ENCODE measurements around the gene SLC35F6. TPM values are rescaled to one million over a fixed set of nuclear protein-coding genes. Genes with fewer than 3 reads are reported as not detected.

Gene SLC35F6
- total and polyA plus RNA-seq, 9 of the 15 experiments (the other 6 are each of a cell fraction or from before 2014, with no cell fraction given), result 11.9 to 47.3 (median 22.5) TPM

GRCh38 chr2:26818972-26819371 is 54.9 kb downstream of the SLC35F6 start:
- no peaks in the 10 kb centered on the region for H3K9me3 ChIP-seq (replicated peaks; ENCODE audit: control insufficient read depth, insufficient read depth, low read depth, low read length)
- no peak overlapping the region for H3K4me3 ChIP-seq
- no peak for DNase-seq (ENCODE audit: extremely low read depth in 1 of 4, low spot score in 3 of 4)
- intact Hi-C loops (cut with micrococcal nuclease) (no loop called here), in situ Hi-C loops (cut with MboI) (no loop called here)
- no peak overlapping the region for H3K9ac ChIP-seq (ENCODE audit: insufficient read depth in 1 of 2, low read depth in 2 of 2, low read length in 2 of 2)
- no peak for FAIRE-seq
- H3K36me3 ChIP-seq (ENCODE audit: control insufficient read depth, insufficient read depth, low read length), result no peaks in the 10 kb centered on the region
- no peaks in the 10 kb centered on the region for H3K79me2 ChIP-seq (ENCODE audit: control insufficient read depth, insufficient read depth, low read length)
- WGBS (ENCODE audit: insufficient coverage, low coverage, missing lambda C conversion rate), result 4% methylated on average over 6 of the region's 6 CpGs
- CTCF ChIA-PET (ENCODE audit: low intra/inter-chr PET ratio), result no interaction called here
- BruUV-seq (replicated peaks), result no TSS peak
- H3K27ac ChIP-seq (ENCODE audit: extremely low read depth, low read depth, low read length), result no peak overlapping the region
- H2AFZ ChIP-seq (ENCODE audit: low read depth, low read length), result no peak overlapping the region
- H3K27me3 ChIP-seq (ENCODE audit: control insufficient read depth in 2 of 2, insufficient read depth in 2 of 2, low read length in 2 of 2), result peaks cover 24 to 50% of the 10 kb centered on the region in 2 experiments
- no peak for ATAC-seq
- peaks cover 4 to 5% of the 10 kb centered on the region in 2 experiments; a peak in 3 of 5 replicates for H3K4me1 ChIP-seq (replicated peaks in 1 of 2; ENCODE audit: control insufficient read depth in 2 of 2, insufficient read depth in 2 of 2, low read length in 2 of 2)
- POLR2A ChIA-PET, result interaction anchor here (0.6 to 1.2 kb wide), 3 partner anchors 101 to 289 kb away, joined by 3 read pairs; no protein-coding TSS in a partner anchor
- H3K4me2 ChIP-seq (ENCODE audit: insufficient read depth, low read length), result no peak overlapping the region
- no peak for TF ChIP-seq KLF16 (IDR thresholded peaks at IDR 0.05)
- no peak for TF ChIP-seq DACH1 (IDR thresholded peaks at IDR 0.05; ENCODE audit: partially characterized antibody)
- TF ChIP-seq SP1 (CRISPR knock-in tag; IDR thresholded peaks at IDR 0.05), result no peak
- no peak for TF ChIP-seq ETS2 (tag; IDR thresholded peaks at IDR 0.05; ENCODE audit: borderline replicate concordance, poor library complexity, severe bottlenecking)
- no peak for TF ChIP-seq BMI1 (IDR thresholded peaks at IDR 0.05; ENCODE audit: low read length)
- no peak for TF ChIP-seq PYGO2 (tag; IDR thresholded peaks at IDR 0.05)
- TF ChIP-seq TAL1 (IDR thresholded peaks at IDR 0.05), result no peak
- no peak for TF ChIP-seq ARNT (IDR thresholded peaks at IDR 0.05)
- TF ChIP-seq ZNF785 (CRISPR knock-in tag; IDR thresholded peaks at IDR 0.05), result no peak
- TF ChIP-seq ZZZ3 (IDR thresholded peaks at IDR 0.05), result no peak
- no peak for TF ChIP-seq STAT6 (CRISPR knock-in tag; IDR thresholded peaks at IDR 0.05)
- no peak for TF ChIP-seq HMGN3 (IDR thresholded peaks at IDR 0.05; ENCODE audit: borderline replicate concordance, extremely low read depth, insufficient read length, low read depth, low read length)
- H4K20me1 ChIP-seq (replicated peaks; ENCODE audit: control insufficient read depth, insufficient read depth, low read length), result no peaks in the 10 kb centered on the region
- H3K9me1 ChIP-seq (ENCODE audit: control insufficient read depth, insufficient read depth, low read length), result no peaks in the 10 kb centered on the region

Measured in K562 (cell line).